NCI-H2196 treated with DMSO at 0.1 percent for 48 hours (cell line): Measurements from ENCODE around the gene HDAC11.
"Not testable (repeated sequence)": the region's sequence is repeated elsewhere in the genome, so short reads cannot be mapped to it uniquely, and the experiment has no call there.

ENCODE experiments used
- DNase-seq: peaks from one replicate; lab custom pipeline; 2025; ENCODE audit not compliant: unreplicated experiment; lab: John Stamatoyannopoulos, UW

HDAC11 gene

DNA sequence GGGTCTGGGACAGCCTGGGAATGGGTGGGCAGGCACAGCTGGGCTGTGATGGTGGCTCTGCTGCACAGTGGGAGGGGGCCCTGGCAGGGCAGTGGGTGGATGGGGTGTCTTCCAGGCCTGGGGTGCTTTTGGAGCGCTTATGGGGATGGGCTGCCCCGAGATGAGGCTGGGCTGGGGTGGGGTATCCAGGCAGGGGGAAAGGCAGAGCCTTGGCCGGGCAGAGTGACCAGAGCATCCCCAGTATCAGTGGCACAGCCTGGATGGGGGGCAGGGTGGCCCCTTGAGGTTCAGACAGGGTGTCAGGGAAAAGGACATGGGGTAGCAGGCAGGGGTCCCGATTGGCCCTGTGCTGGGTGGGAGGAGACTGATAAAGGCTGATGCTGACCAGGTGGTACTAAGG lies 26.6 kb downstream of the HDAC11 start:
- DNase-seq = no peak

- DNase-seq = no peak
Measured at GRCh38 chr3:13507247-13507569, 27.1 kb downstream of the HDAC11 start.

GRCh38 chr3:13507570-13508339 lies 27.6 kb downstream of the HDAC11 start:
- DNase-seq = no peak

DNA sequence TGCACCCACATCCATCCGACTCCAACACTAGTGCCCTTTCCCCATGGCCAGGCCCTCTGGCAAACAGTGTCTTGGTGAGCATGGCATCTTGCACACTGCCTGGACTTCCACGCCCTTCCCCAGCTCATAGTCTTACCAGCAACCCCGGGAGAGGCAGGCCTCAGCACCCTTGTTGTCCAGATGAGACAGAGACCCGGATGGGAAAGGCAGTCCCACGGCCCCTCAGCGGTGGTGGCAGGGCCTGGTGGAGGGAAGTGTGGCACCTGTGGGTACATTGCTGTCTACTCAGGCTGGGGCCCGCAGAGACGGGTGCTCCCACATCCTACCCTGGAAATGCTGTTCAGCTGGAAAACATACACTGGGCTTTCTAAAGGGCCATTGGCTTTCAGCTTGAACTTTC lies 28.4 kb downstream of the HDAC11 start:
- no peak for DNase-seq

- DNase-seq = no peak
Measured at GRCh38 chr3:13509059-13509815, 29.1 kb downstream of the HDAC11 start.

DNA sequence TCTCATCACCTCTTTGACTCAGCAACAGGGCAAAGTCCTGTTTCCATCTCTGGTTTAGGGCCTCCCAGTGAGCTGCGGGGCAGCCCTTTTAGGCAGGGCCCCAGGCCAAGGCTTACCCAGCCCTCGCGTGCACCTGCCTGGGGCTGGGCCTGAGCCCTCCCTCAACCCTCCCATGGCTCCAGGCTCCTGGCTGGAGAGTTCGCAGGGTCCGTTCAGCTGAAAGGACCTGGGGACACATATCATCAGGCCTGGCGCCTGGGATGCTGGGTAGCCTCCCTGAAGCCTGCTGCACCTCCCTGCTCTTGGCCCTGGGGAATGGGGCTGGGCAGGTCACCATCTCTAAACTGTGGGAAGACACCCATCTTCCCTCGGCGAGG lies 29.7 kb downstream of the HDAC11 start:
- no peak for DNase-seq

GRCh38 chr3:13512451-13512850 lies 32.3 kb downstream of the HDAC11 start:
- no peak for DNase-seq

- DNase-seq = no peak
Measured at GRCh38 chr3:13513051-13513912, 33.2 kb downstream of the HDAC11 start.

DNA sequence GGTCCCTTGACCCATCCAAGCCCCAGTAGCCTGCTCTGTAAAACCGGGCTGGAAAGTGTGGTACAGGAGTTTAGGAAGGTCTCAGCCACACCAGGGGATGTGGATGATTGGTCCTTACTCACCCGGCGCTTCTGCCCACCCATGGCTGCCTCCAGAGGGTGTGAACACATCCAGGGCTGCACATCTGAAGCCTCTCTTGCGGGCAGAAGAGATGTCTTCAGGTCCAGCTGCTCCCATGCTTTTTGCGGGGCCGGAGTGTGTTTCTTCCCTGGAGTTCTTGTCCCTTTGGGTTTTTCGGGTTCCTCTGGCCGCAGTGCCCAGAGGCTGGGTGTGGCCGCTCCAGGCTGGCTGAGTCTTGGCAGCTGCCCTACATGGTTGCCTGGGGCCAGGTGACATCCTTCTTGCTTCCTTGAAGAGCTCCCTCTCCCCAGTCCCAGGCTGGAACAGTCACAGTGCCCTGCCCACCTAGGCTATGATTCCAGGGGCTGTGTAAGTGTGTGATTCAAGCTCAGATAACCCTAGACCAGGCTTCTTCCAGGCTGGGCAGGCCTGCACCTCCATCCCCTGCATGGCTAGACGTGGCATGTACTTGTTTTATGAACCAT lies 33.9 kb downstream of the HDAC11 start:
- DNase-seq = no peak

- DNase-seq = no peak
Measured at GRCh38 chr3:13514639-13515435, 34.7 kb downstream of the HDAC11 start.

DNA sequence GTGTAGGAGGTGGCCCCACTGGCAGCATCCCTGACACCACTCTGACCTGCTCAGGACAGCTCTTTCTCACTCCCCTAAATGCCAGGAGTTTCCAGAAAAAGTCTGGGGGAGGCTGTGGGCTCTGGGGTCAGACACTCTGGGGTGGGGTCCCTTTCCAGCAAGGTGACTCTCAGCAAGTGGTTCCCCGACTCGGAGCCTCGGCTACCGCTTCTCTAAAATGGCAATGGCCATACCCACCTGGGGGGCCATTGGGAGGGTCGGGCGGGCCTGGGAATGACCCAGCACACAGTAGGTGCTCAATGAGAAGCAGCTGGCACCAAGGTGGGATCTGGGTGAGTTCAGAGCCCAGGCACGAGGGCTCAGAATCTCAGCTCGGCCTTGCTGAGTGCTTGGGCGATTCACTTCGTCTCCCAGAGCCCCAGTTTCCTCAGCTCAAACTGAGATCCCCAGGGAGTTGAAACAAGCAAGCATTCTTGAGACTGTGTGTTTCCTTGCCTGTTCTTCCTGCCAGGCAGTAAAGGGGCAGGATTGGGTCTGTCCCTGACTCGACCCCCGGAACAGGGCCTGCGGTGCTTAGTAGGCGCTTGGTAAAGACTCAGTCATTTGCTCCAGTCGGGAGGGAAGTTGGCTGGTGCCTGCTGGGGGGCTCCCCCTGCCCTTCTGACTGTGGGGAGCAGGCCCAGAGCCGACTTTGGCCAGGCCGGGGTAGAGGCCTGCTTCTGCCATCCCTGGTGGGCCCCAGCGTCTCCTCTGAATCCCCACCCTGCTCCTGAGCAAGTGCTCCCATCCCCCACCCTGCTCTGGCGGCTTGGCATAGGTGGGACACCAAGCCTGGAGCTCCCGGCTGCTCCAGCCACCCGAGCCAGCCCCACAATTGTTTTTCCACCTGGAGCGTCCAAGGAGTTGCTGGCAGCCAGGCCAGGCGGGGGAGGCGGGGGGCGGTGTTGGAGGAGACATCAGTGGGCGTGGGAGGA lies 36.0 kb downstream of the HDAC11 start:
- no peak for DNase-seq

DNA sequence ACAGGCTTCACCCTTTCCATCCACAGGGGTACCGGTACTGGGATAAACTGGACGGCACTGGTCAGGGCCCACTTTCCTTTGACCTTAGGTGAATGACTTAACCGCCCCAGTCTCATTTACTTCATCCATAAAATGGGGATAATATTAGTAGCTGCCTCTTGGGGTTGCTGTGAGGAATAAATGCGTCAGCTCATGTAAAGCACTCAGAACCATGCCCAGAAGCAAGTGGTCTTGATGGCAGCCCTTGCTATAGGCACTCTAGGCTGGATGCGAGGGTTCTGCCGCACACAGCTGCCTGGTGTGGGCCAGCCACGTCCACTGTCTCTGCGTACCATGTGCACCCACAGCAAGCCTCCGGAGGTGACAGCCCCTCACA lies 36.6 kb downstream of the HDAC11 start:
- DNase-seq = no peak

DNA sequence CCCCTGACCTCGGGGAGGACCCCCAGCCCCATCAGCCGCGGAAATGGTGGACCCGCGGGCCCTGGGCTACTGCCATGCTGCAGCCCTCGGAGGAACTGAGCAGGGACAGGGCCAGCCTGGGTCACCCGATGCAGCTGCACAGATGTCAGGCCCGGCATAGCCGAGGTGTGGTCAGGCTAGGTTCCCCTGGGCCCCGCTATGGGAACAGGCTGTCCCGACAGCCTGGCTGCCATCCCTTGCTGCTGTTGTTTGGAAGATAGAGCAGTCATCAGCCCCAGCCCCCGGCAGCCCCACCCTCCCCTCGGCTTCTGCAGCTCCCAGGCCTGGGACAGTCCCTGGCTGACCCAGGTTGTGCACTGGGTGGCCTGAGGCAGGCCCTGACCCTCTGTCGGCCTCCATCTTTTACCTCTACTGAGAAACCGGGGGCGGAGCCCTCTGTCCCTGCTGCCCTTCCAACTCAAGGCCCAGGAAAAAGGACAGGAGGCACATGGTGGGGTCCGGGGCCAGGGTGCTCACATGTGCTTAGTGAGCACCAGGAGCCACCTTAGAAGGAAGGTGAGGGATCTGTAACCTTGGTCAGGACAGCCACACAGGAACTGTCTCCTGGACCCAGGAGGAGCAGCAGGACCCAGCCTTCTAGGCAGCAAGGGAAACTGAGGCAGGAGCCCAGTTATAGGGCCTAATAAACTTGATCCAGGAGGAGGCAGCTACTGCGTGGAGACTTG lies 37.3 kb downstream of the HDAC11 start:
- DNase-seq = no peak

- no peak for DNase-seq
Measured at GRCh38 chr3:13518516-13518953, 38.4 kb downstream of the HDAC11 start.

DNA sequence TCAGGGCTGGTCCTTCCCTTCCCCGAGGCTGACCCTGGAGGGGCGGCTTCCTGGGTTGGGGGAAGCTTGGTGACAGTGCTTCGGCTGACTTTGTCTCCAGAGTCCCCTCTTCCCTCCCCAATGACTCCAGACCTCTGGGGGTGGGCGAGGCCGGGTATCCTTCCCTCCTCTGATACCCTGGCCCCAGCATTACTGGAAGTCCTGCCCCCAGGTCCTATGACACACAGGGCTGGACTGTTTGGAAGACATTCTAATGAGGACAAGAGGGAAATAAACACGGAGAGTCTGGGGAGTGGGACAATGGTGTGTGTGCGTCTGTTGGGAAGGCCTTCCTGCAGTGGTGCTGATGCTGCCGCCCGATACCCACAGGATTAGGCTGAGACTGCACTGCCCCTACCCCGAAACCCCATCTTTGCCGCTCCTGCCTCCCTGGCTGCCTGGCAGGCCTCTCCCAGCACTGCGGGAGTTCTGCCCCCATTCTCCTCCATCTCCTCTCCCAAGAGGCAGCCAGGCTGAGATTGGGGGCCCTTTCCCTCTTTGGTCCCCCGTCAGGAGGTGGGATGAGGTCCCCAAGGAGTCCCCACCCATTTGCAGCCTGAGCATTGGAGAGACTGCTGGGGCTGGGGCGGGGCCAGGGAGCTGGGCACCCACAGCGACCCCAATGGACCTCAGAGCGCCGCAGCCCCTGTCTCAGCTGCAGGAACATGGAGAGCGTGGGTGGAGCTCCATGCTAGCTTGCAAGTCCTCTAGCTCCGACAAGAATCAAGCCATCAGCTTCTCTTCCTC lies 39.1 kb downstream of the HDAC11 start:
- DNase-seq = no peak

DNA sequence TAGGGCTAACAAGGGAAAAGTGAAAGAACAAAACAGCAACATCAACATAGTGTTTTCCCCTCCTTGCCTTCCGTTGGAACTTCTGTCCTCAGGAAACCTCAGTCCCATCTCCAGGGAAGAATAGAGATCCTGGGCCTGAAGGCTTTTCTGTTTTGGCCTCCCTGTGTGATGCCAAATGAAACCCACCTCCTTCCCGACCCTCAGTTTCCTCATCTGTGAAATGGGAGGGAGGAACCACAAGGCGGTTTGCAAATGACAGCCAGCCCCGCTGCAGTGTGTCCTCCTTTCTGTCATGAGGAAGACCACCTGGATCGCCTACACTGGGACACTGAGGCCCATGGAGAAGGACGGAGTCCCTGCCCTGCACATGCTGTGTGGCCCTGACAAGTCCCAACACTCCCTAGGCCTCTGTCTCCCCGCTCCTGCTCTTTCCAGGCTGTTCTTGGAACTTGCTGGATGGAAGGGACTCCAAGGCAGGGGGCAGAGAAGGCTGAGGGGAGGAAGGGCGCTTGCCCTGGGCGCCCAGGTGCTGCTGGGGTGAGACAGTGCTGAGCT lies 40.3 kb downstream of the HDAC11 start:
- DNase-seq = no peak

- no peak for DNase-seq
Measured at GRCh38 chr3:13521309-13521708, 41.2 kb downstream of the HDAC11 start.

- not testable (repeated sequence) for DNase-seq
Measured at GRCh38 chr3:13521749-13522148, 41.6 kb downstream of the HDAC11 start.
